ENCODE results near the gene ELAPOR1.

DNA sequence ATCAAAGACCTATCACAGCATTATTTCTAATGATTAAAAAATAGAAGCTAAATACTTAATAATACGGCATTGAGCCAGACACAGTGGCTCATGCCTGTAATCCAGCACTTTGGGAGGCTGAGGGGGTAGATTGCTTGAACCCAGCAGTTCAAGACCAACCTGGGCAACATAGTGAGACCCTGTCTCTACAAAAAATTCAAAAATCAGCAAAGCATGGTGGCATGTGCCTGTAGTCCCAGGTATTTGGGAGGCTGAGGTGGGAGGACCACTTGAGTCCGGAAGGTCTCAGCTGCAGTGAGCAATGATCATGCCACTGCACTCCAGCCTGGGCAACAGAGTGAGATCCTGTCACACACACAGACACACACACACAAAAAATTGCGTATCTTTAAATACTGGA lies 48.8 kb upstream of the ELAPOR1 start:
- TF ChIP-seq, protein P1, sequence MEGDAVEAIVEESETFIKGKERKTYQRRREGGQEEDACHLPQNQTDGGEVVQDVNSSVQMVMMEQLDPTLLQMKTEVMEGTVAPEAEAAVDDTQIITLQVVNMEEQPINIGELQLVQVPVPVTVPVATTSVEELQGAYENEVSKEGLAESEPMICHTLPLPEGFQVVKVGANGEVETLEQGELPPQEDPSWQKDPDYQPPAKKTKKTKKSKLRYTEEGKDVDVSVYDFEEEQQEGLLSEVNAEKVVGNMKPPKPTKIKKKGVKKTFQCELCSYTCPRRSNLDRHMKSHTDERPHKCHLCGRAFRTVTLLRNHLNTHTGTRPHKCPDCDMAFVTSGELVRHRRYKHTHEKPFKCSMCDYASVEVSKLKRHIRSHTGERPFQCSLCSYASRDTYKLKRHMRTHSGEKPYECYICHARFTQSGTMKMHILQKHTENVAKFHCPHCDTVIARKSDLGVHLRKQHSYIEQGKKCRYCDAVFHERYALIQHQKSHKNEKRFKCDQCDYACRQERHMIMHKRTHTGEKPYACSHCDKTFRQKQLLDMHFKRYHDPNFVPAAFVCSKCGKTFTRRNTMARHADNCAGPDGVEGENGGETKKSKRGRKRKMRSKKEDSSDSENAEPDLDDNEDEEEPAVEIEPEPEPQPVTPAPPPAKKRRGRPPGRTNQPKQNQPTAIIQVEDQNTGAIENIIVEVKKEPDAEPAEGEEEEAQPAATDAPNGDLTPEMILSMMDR (conservative IDR thresholded peaks at IDR 0.05; ENCODE audit: low read length) = no peak
- TF ChIP-seq EZH2phosphoT487 (IDR thresholded peaks at IDR 0.05; ENCODE audit: borderline replicate concordance, low read depth, low read length) = no peak
